Neuronal stem cell (in vitro differentiated cells): ENCODE measurements around the gene EXOSC5.

Experiments used
- DNase-seq: peaks from one replicate; pipeline ENCODE4 v3.0.0-alpha.2; 2013; ENCODE audit warnings: low spot score
- H2AFZ ChIP-seq: one replicate; pipeline ENCODE4 v1.6.1; 2013; ENCODE audit warnings: mild to moderate bottlenecking, low read length, inconsistent platforms
- H2AK5ac ChIP-seq: 2 replicates; pipeline ENCODE4 v1.6.1; 2013; ENCODE audit warnings: low read depth, mild to moderate bottlenecking, inconsistent platforms, low read length, moderate library complexity, mixed read lengths
- H2BK120ac ChIP-seq: 2 replicates; pipeline ENCODE4 v1.6.1; 2013; ENCODE audit warnings: low read depth, mild to moderate bottlenecking, inconsistent platforms, low read length, moderate library complexity, mixed read lengths
- H2BK12ac ChIP-seq: one replicate; pipeline ENCODE4 v1.6.1; 2013; ENCODE audit warnings: low read length, inconsistent platforms
- H2BK15ac ChIP-seq: 2 replicates; pipeline ENCODE4 v1.6.1; 2013; ENCODE audit warnings: mild to moderate bottlenecking, low read length, inconsistent platforms, mixed read lengths
- H2BK5ac ChIP-seq: one replicate; pipeline ENCODE4 v1.6.1; 2013; ENCODE audit warnings: inconsistent platforms, mild to moderate bottlenecking, low read length, moderate library complexity
- H3K14ac ChIP-seq: one replicate; pipeline ENCODE4 v1.6.1; 2013; ENCODE audit warnings: low read length, inconsistent platforms
- H3K18ac ChIP-seq: 2 replicates; pipeline ENCODE4 v1.6.1; 2013; ENCODE audit warnings: low read length, inconsistent platforms
- H3K23ac ChIP-seq: 2 replicates; pipeline ENCODE4 v1.6.1; 2013; ENCODE audit warnings: low read depth, mild to moderate bottlenecking, mixed read lengths, low read length, inconsistent platforms; ENCODE audit not compliant: poor library complexity
- H3K27ac ChIP-seq: replicated peaks from 3 replicates; pipeline ENCODE4 v1.5.1; 2013; ENCODE audit warnings: low read length, inconsistent platforms
- H3K27me3 ChIP-seq, 3 experiments: 2 replicates each; pipeline ENCODE4 v1.6.1; 2013; ENCODE audit warnings: low read length in 3 of 3, mild to moderate bottlenecking in 2 of 3, inconsistent platforms in 1 of 3, low read depth in 1 of 3, mixed read lengths in 1 of 3, moderate library complexity in 1 of 3; ENCODE audit not compliant: control insufficient read depth in 3 of 3, insufficient read depth in 3 of 3
- H3K36me3 ChIP-seq, 2 donors: replicated peaks in 1 of 2; 2 replicates each; pipeline ENCODE4 v1.6.1; 2013; ENCODE audit warnings: low read length in 2 of 2; ENCODE audit not compliant: control insufficient read depth in 2 of 2, insufficient read depth in 2 of 2
- H3K4ac ChIP-seq: 2 replicates; pipeline ENCODE4 v1.6.1; 2013; ENCODE audit warnings: inconsistent platforms, mild to moderate bottlenecking, low read length, moderate library complexity
- H3K4me1 ChIP-seq, 2 donors: 1 replicate in 1 of 2; 2 replicates in 1 of 2; pipeline ENCODE4 v1.6.1; 2013; ENCODE audit warnings: low read length in 2 of 2, low read depth in 1 of 2; ENCODE audit not compliant: control insufficient read depth in 2 of 2, insufficient read depth in 1 of 2
- H3K4me2 ChIP-seq: one replicate; pipeline ENCODE4 v1.6.1; 2013; ENCODE audit warnings: mild to moderate bottlenecking, low read length, inconsistent platforms; ENCODE audit not compliant: insufficient read depth, poor library complexity, severe bottlenecking
- H3K4me3 ChIP-seq, 2 donors: 2 replicates each; pipeline ENCODE4 v1.5.1; 2013; ENCODE audit warnings: low read length in 2 of 2, mild to moderate bottlenecking in 2 of 2, inconsistent platforms in 1 of 2, moderate library complexity in 1 of 2
- H3K79me1 ChIP-seq: one replicate; pipeline ENCODE4 v1.6.1; 2013; ENCODE audit warnings: low read depth, mild to moderate bottlenecking, inconsistent platforms, low read length, moderate library complexity
- H3K9ac ChIP-seq: one replicate; pipeline ENCODE4 v1.6.1; 2013; ENCODE audit warnings: mild to moderate bottlenecking, low read depth, low read length, inconsistent platforms; ENCODE audit not compliant: poor library complexity
- H3K9me3 ChIP-seq, 2 donors: replicated peaks in 1 of 2; 2 replicates each; pipeline versions ENCODE3 to v1.6.1; 2013; ENCODE audit warnings: low read length in 2 of 2, mild to moderate bottlenecking in 2 of 2, inconsistent platforms in 1 of 2, low read depth in 1 of 2, mixed read lengths in 1 of 2, moderate library complexity in 1 of 2; ENCODE audit not compliant: control insufficient read depth in 2 of 2, insufficient read depth in 1 of 2
- H4K8ac ChIP-seq: one replicate; pipeline ENCODE4 v1.6.1; 2013; ENCODE audit warnings: low read depth, mild to moderate bottlenecking, inconsistent platforms, low read length, moderate library complexity
- H4K91ac ChIP-seq: one replicate; pipeline ENCODE4 v1.6.1; 2013; ENCODE audit warnings: low read length, low read depth, mild to moderate bottlenecking, inconsistent platforms; ENCODE audit not compliant: poor library complexity
- WGBS, 2 donors: extraction: QIAGEN DNeasy Blood & Tissue Kit; methylation state at CpG; one replicate each; pipeline ENCODE4 v1.1.7; 2013; ENCODE audit warnings: missing lambda C conversion rate in 2 of 2, mixed read lengths in 1 of 2; ENCODE audit not compliant: insufficient read length in 2 of 2, insufficient replicate concordance in 1 of 2; ENCODE audit errors: extremely low coverage in 2 of 2; 5-methylcytosine and 5-hydroxymethylcytosine counted together

Gene EXOSC5

GRCh38 chr19:41413947-41414346, 16.8 kb upstream of the EXOSC5 start:
- no peak overlapping the region for H3K18ac ChIP-seq
- no peak overlapping the region for H2BK12ac ChIP-seq
- H3K9ac ChIP-seq = no peak overlapping the region
- H3K27me3 ChIP-seq = no peaks in the 10 kb centered on the region
- no peak overlapping the region for H2AK5ac ChIP-seq
- DNase-seq = no peak
- no peak overlapping the region for H3K27ac ChIP-seq
- H3K4me3 ChIP-seq = no peak overlapping the region
- H4K91ac ChIP-seq = no peak overlapping the region
- H2BK5ac ChIP-seq = no peak overlapping the region
- no peak overlapping the region for H2BK15ac ChIP-seq
- H3K36me3 ChIP-seq = peaks cover 23 to 41% of the 10 kb centered on the region in 2 donors
- no peak overlapping the region for H3K14ac ChIP-seq
- WGBS, 2 donors = no CpG with 5 or more reads among the region's 10 CpGs
- H3K4me2 ChIP-seq = no peak overlapping the region
- H3K9me3 ChIP-seq = peaks cover 0 to under 1% of the 10 kb centered on the region in 2 donors
- H2BK120ac ChIP-seq = no peak overlapping the region
- no peak overlapping the region for H3K4ac ChIP-seq
- no peak overlapping the region for H4K8ac ChIP-seq
- no peak overlapping the region for H3K23ac ChIP-seq
- H3K79me1 ChIP-seq = peaks cover 1% of the 10 kb centered on the region
- no peak overlapping the region for H2AFZ ChIP-seq
- no peaks in the 10 kb centered on the region for H3K4me1 ChIP-seq

GRCh38 chr19:41412953-41413352, 15.8 kb upstream of the EXOSC5 start:
- Histone ChIP-seq H2BK15ac (no peak overlapping the region), H4K8ac (no peak overlapping the region), H2AK5ac (no peak overlapping the region), H3K36me3 (peaks cover 21 to 35% of the 10 kb centered on the region in 2 donors), H3K4me3 (no peak overlapping the region), H3K18ac (no peak overlapping the region), H2AFZ (no peak overlapping the region), H2BK5ac (no peak overlapping the region), H2BK12ac (no peak overlapping the region), H3K23ac (no peak overlapping the region), H4K91ac (no peak overlapping the region), H3K9me3 (no peaks in the 10 kb centered on the region), H3K27me3 (no peaks in the 10 kb centered on the region), H2BK120ac (no peak overlapping the region), H3K4ac (no peak overlapping the region), H3K9ac (peak overlapping the region; percentile 71), H3K14ac (no peak overlapping the region), H3K27ac (no peak overlapping the region), H3K79me1 (peaks cover 1% of the 10 kb centered on the region), H3K4me1 (no peaks in the 10 kb centered on the region), H3K4me2 (no peak overlapping the region)
- whole genome bisulfite sequencing, 2 donors = no CpG with 5 or more reads among the region's 5 CpGs
- DNase-seq = no peak

- no peak overlapping the region for H2BK5ac ChIP-seq
- H2BK12ac ChIP-seq = no peak overlapping the region
- H3K4me3 ChIP-seq = no peak overlapping the region
- no peak overlapping the region for H2AK5ac ChIP-seq
- H3K9ac ChIP-seq = no peak overlapping the region
- H3K4me2 ChIP-seq = no peak overlapping the region
- H3K4me1 ChIP-seq = peaks cover 8% of the 10 kb centered on the region in 2 donors
- no peak overlapping the region for H3K27ac ChIP-seq
- no peak overlapping the region for H4K8ac ChIP-seq
- H3K9me3 ChIP-seq = no peaks in the 10 kb centered on the region
- no peak overlapping the region for H2AFZ ChIP-seq
- peak overlapping the region; percentile 94 for H4K91ac ChIP-seq
- no peak overlapping the region for H2BK15ac ChIP-seq
- H3K4ac ChIP-seq = no peak overlapping the region
- H3K36me3 ChIP-seq = peaks cover 24 to 35% of the 10 kb centered on the region in 2 donors
- no peak overlapping the region for H2BK120ac ChIP-seq
- no peak for DNase-seq
- WGBS, 2 donors = no CpG with 5 or more reads among the region's 11 CpGs
- no peak overlapping the region for H3K14ac ChIP-seq
- H3K18ac ChIP-seq = no peak overlapping the region
- H3K23ac ChIP-seq = peak overlapping the region; percentile 65
- no peaks in the 10 kb centered on the region for H3K27me3 ChIP-seq
- peaks cover 1% of the 10 kb centered on the region for H3K79me1 ChIP-seq
These were observed 14.8 kb upstream of the EXOSC5 start for GRCh38 chr19:41411968-41412265.

GRCh38 chr19:41411100-41411967, 14.2 kb upstream of the EXOSC5 start:
- no peak overlapping the region for H3K4me2 ChIP-seq
- H3K36me3 ChIP-seq = peaks cover 24 to 32% of the 10 kb centered on the region in 2 donors
- H3K18ac ChIP-seq = no peak overlapping the region
- H3K27ac ChIP-seq = no peak overlapping the region
- H3K4me3 ChIP-seq = no peak overlapping the region
- no peak overlapping the region for H3K14ac ChIP-seq
- no peak overlapping the region for H3K4ac ChIP-seq
- no peak overlapping the region for H2BK15ac ChIP-seq
- no peak for DNase-seq
- no peaks in the 10 kb centered on the region for H3K9me3 ChIP-seq
- peaks cover 1% of the 10 kb centered on the region for H3K79me1 ChIP-seq
- H3K23ac ChIP-seq = no peak overlapping the region
- H2BK5ac ChIP-seq = no peak overlapping the region
- WGBS, 2 donors = no CpG with 5 or more reads among the region's 9 CpGs
- peaks cover 8 to 9% of the 10 kb centered on the region in 2 donors for H3K4me1 ChIP-seq
- H4K8ac ChIP-seq = no peak overlapping the region
- H4K91ac ChIP-seq = no peak overlapping the region
- no peak overlapping the region for H2BK12ac ChIP-seq
- H2AFZ ChIP-seq = no peak overlapping the region
- H2AK5ac ChIP-seq = no peak overlapping the region
- no peaks in the 10 kb centered on the region for H3K27me3 ChIP-seq
- H3K9ac ChIP-seq = no peak overlapping the region
- no peak overlapping the region for H2BK120ac ChIP-seq
